HG02678 (cell line): ENCODE data around the gene ARHGAP24.
"Not testable (repeated sequence)": the region's sequence is repeated elsewhere in the genome, so short reads cannot be mapped to it uniquely, and the experiment has no call there.

Source experiments
- ATAC-seq: cut with Tn5 transposase; IDR thresholded peaks from one replicate; pipeline ENCODE4 v1.9.1; 2021; ENCODE audit warnings: mild to moderate bottlenecking, moderate library complexity; ENCODE audit not compliant: unreplicated experiment

Gene ARHGAP24

DNA sequence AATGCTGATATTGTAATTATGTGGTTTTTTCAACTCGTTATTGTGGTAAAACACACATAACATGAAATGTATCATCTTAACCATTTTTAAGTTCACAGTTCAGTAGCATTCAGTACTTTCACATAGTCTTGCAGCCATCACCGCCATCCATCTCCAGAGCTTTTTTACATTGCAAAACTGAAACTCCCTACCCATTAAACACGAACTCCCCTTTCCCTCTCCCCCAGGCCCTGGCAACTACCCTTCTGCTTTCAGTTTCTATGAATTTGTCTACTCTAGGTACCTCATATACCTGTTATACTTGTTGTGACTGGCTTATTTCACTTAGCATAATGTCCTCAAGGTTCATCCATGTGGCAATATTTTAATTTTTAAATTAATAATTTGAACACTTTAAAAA lies 504.3 kb downstream of the ARHGAP24 start:
- peak; percentile 98 for ATAC-seq

DNA sequence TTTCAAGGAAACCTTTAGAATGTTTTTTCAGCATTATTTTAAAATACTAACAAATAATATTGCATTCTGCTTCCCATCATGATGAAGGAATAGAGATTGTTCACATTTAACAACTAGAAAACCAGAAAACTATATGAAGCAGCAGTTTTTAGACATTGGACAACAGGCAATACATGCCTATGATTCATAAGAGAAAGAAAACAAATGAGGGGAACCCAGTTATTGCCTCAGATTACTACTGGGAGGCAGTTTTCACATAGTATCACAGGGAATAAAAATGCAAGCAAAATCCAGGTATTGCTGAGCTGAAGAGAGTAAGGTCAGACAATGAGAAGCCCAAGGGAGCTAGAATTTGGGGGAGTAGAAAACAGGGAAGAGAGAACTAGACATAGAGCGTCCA lies 511.3 kb downstream of the ARHGAP24 start:
- ATAC-seq: no peak

DNA sequence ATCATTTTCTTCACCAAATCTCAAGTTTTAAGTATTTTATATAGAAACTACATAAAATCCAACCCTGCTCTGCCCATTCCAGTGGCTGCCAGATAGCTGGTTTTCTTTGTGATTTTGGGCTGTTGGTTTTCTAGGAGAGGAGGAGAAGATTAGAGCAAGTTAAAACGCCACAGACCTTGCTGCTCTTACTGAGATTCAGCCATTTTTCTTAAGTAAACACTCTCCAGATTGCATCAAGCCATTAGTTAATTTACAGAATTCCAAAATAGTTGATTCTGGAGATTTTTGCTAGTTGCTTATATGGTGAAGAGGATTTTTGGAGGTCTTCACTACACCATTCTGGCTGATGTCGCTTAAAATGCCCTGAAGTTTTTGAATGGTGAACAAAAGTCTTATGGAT lies 518.7 kb downstream of the ARHGAP24 start:
- ATAC-seq: no peak

DNA sequence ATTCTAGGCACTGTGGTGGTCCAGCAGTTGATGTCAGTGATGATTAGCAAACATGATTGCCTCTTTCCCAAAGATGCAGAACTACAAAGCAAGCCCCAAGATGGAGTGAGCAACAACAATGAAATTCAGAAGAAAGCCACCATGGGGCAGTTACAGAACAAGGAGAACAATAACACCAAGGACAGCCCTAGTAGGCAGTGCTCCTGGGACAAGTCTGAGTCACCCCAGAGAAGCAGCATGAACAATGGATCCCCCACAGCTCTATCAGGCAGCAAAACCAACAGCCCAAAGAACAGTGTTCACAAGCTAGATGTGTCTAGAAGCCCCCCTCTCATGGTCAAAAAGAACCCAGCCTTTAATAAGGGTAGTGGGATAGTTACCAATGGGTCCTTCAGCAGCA lies 519.6 kb downstream of the ARHGAP24 start:
- ATAC-seq: no peak

DNA sequence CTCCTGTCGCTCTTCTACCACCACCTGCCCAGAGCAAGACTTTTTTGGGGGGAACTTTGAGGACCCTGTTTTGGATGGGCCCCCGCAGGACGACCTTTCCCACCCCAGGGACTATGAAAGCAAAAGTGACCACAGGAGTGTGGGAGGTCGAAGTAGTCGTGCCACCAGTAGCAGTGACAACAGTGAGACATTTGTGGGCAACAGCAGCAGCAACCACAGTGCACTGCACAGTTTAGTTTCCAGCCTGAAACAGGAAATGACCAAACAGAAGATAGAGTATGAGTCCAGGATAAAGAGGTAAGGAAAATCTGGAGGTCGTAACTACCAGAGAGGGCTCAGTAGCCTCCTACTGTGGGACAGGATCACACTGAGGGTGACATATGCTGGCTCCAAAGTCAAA lies 520.4 kb downstream of the ARHGAP24 start:
- ATAC-seq: peak; percentile 76

DNA sequence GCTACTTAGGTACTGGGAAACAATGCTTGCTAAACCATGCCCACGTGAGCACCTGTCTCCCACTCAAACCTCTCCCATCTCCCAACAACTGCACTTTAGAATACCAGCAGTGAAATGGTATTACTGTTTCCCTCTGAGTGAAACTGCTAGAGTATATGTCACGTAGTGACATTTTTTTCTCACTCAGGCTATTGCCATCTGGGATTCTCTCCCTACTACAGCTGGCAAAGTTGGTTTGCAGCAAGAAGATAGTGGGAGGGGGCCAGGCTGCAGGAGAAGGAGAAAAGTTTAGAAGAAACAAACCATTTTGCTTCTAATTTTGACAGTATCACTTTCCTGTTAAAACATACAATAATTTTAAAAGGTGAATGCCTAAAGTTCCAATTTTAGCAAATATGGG lies 526.6 kb downstream of the ARHGAP24 start:
- no peak for ATAC-seq

DNA sequence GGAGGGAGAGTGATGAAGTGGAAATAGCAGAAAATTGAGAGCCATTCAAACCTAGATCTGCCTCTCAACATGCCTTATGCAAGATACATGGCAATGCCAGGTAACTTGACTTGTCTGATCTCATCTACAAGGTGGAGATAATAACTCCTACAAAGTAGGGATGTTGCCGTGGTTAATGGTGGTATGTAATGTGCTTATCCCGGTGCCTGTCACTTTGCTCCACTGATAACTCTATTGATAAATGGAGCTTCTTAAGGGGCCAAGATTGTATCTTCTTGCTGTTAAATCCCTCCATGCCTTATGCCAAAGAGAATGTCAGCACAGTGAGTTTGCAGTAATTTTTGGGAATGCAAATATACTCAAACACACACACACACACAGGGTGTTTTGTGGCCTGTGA lies 529.1 kb downstream of the ARHGAP24 start:
- no peak for ATAC-seq

DNA sequence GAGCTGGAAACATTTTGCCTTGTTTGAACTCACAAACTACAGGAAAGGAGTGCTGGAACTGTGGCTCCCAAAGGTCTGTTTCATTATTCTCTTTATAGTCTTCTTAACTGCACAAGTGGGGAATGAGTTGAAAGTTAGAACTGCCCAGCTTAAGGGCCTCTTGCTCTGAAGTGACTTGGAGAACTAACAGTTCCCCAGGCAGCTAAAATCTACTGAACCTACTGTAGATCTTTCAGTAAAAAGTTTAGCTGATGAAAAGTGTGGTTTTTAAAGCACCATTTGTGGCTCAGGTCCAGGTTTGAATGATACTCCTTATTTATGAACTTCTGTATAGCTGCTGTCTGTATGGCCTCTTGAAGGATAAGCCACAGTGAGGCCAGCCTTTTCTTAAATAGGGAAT lies 531.1 kb downstream of the ARHGAP24 start:
- no peak for ATAC-seq

DNA sequence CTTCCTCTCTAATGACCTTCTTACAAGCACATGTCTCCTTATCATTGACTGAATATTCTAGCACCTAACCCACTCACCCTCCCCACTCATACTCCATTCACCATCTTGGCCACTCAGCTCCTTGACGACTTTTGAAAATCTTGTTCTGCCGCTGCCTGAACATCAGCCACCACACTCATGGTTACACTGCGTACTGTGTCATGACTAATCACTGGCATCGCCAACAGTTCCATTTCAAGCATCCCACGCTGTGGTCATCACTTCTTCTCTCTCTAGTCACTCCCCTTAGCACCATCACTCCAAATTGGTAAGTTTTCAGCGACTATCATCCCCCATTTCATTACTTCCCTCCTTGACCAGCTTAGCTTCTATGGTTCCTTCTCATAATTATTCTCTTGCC lies 532.1 kb downstream of the ARHGAP24 start:
- no peak for ATAC-seq

DNA sequence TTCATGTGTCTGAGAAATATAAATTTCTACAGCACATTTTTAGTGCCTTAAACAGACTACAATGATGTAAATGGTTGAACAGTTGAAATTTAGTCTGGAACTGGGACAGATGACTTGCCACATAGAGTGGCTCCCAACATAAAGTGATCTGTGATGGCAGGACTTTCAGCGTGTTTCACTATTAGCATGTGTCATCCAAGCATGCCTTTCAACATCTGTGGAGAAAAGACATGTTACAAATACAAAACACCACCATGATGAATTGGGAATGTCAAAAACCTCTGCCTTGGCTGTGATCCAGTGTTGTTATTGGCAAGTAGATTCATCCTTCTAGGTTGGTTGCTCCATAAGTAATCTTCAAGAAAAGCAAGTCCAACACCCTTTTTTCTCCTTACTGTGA lies 536.2 kb downstream of the ARHGAP24 start:
- ATAC-seq: no peak

DNA sequence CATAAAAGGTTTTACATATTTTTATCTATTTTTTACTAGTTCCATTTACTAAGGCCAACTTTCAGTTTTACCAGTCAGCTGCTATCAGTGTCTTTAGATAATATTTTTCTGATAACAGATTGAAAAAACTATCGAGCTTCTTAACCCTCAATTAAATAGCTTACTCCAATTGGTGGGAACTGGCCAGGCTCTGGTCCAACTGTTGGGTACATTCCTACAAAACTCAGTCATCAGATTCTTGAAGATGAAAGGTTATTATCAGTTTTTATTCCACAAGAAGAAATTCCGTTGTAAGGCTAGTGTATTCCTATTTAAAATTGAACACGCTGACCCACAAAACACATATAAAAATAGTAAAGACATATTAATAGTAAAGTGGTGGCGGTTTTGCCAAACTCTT lies 538.7 kb downstream of the ARHGAP24 start:
- no peak for ATAC-seq

DNA sequence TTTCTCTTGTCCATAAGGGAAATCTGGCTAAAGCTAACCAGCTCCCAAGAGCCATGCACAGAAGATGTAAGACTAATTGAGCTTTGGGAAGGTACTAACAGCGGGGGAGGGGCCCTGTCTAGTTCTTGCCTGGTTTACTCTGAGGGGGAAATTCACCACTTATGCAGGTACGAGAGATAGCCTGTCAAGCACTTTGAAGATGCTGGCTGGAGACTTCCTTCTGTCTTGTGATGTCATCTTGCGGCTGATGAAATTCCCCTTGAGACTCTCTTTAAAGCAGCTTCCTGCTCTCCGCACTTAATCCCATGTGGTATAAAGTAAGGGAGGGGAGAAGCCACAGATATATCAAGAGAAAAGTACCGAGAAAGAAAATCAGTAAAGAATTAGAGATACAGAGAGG lies 539.6 kb downstream of the ARHGAP24 start:
- ATAC-seq: peak; percentile 96

DNA sequence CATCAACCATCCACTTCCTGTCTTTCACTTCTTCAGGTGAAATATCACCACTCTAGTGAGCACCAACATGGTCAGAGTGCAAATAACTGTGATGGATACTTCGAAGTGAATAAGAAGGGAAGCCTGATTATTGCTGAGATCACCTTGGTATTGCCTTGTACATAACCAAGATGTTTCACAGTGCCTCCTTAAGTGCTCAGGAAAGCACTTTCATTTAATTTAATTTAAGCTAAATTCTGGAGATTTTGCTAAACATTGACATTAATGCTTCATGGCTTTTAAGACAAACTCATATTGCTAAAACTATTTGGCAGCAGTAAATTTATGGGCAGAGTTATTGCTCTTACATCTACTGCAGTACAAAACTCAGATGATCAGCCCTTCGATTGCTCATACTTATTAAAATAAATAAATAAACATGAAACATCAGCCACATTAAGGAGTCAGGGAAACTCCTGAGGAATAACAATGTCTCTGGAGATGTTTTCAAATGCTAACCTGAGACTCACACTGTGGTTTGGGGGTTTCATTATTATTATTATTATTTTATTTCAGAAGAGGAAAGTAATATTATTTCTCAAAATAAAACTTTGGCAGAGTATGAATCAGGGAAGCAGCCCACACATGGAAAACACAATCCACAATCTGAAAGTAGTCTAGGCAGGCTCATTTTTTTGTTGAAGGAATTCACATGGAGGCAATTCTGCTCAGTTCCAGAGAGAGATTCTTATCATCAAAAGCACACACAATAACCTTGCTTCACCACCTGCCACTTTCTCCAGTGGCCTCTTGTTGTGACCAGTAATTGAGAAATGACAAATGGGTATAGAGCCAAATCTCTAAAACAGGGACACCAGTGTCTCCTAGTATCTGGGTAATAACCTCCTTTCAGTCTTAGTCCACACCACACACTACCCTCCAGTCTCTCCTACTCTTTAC lies 540.7 kb downstream of the ARHGAP24 start:
- ATAC-seq: peak; percentile 33

DNA sequence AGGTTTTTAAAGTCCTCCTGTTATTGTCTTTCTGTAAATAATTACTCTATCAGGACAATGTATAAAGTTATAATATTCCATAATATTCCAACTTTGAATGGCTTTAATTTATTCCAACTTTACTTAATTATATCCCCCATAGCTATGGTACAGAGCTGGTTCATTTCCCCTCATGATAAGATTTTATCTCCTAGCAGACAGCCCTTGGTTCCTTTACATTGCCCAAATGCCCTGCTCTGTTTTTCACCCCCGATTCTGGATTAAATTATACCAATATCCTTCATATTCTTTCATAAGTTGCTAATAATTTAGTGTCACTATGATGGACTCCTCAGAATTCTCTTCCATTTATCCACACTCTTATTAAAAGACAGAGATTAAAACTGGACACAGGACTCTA lies 544.4 kb downstream of the ARHGAP24 start:
- ATAC-seq: no peak

DNA sequence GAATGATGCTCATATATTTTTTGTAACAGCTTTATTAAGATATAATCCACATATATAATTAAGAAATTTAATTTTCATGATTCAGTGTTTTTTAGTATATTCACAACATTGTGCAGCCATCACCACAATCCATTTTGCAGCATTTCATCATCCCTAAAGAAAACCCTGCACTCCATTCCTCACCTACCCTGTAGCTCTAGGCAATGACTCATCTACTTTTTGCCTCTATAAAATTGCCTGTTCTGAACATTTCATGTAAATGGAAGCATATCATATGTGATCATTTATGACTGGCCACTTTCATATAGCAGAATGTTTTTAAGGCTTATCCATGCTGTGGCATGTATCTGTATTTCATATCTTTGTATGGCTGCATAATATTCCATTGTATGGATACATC lies 545.0 kb downstream of the ARHGAP24 start:
- ATAC-seq: no peak

DNA sequence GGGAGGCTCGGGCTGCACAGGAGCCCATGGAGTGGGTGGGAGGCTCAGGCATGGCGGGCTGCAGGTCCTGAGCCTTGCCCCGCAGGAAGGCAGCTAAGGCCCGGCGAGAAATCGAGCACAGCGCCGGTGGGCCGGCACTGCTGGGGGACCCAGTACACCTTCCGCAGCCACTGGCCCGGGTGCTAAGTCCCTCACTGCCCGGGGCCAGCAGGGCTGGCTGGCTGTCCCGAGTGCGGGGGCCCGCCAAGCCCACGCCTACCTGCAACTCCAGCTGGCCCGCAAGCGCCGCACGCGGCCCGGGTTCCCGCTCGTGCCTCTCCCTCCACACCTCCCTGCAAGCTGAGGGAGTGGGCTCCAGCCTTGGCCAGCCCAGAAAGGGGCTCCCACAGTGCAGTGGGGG lies 546.7 kb downstream of the ARHGAP24 start:
- not testable (repeated sequence) for ATAC-seq

DNA sequence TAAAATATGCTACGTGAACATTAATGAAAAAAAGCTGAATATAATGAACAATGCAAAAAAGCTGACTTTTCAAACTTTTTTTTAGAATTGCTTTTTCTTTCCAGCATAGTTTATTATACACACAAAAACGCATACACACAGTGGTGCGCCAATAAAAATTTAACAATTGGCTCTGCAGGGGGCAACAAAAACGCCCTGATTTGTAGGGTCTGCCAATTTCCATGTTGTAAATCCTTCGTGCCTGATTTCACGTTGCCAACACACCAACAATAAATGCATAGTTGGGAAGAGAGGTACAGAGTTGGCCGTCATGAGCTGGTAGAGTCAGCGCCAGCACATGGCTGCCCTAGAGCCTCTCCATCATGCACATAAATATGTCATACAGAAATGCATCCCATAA lies 551.8 kb downstream of the ARHGAP24 start:
- no peak for ATAC-seq

DNA sequence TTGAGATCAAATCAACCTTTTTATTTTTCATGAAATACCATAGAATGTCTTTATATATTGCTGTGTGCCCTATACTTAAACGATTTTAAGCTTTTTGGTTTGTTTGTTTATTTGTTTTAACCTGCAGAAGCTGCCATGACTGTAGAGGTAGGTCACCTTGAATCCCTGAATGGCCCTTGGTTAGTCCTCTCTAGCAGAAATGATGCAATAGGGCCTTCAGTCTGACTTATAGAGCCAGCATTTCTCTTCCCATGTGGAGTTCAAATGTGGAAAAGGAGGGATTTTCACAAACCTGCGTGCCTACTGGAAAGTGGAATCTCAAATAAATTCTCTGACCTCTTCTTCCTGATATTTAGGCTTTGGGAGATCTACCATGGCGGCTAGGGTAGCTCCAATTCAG lies 557.0 kb downstream of the ARHGAP24 start:
- no peak for ATAC-seq

DNA sequence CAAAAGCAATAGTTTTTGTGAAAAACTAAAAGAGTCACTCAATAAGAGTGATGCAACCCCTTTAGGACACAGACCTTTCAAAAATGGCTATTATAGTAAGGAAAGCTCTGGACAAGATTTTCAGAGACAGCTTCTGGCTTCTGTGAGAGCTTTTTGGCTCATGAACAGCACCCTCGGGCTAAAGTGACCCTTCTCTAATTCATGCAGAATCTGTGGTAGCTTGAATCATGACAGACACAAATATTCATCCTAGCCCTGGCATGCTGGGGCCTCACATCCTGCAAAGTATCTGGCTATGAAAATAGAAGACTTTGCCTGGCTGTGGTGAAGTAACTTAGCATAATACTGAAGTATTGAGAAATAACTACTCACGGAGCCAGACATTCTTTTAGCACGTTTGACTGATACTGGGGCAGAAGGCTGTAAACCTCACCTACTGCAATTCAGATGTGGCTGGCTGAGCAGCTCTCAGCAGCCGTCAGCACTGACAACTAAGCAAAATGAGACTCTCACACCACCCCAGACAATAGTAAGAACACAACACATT lies 557.6 kb downstream of the ARHGAP24 start:
- no peak for ATAC-seq

DNA sequence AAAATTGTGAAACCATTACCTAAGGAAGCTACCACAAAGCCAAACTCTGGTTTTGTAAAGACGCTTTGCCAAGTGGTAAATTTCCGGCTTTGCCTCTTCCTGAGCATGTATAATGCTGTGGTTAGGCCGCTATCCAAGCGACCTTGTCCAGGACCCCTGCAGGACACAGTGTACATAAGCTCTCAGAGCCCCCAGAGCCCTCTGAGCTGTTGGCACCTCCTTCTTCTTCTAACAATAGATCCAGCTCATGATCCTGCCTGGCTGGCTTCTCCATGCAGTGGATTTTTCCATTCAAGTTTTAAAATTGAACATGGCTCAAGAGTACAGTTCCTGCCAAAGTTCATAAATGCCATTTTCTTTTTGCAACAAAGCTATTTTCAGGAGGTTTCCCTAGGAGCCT lies 558.2 kb downstream of the ARHGAP24 start:
- ATAC-seq: no peak

DNA sequence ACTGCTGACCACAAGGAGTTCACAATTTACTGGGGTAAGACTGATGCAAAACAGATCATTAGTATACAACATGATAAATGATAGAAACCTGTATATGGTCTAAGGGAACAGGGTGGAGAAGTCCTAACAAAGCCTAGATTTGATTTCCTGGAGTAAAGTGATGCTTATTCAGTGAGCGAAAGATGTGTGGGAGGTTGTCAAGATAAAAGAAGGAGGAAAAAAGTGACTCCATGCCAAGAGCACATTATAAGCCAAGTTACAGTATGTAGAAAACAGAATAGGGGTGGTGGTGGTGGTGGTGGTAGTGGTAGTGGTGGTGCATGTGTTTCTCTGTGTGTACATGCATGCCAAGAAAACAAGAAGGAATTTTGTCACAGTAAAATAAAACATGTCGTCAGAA lies 559.7 kb downstream of the ARHGAP24 start:
- ATAC-seq: no peak

DNA sequence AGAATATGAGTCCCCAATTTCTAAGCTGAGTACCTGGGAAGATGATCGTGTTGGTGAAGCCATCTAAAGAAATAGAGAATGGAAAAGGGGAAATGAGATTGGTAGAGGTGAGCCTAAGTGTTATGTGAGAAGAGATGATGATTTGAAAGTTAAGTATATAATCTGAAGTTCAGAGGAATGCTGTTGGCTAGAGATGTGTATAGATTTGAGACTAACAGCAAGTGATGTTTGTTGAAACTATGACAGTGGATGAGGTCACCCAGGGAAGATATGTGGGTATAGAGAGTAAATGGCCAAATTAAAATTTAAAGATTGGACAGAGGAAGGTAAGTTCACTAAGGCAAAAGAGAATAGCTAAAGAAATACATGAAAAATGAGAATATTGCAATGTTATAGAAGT lies 560.7 kb downstream of the ARHGAP24 start:
- ATAC-seq: no peak

DNA sequence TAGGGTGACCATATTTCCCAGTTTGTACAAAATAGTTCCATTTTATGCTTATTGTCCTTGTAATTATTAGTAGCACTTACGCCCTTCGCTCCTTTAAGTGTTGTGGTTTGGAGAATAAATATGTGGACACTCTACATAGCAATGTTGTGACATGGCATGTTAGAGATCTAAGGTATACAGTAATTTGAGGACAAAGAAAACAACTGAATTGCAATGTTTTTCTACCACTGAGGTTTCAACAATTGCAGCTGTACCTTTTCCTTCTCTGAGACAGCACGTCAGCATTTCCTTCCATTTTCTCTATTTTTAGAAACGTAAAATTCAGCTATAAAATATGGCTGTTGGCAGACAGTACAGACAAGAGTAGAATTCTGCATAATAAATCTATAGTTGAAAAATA lies 561.8 kb downstream of the ARHGAP24 start:
- no peak for ATAC-seq
